Thoracic aorta (tissue), 2 donors: Measurements from ENCODE around the gene MSMP. TPM values are rescaled to one million over a fixed set of nuclear protein-coding genes. Genes with fewer than 3 reads are reported as not detected.
A peak's percentile ranks its signal among the peaks of the same experiment; 100 is the strongest.

Source experiments
- ATAC-seq: fragments of 150-250 bp; one replicate; pipeline ENCODE4 v1.8.0; 2017; ENCODE audit warnings: low read depth; ENCODE audit not compliant: insufficient number of reproducible peaks, low FRiP score
- DNase-seq: peaks from one replicate; pipeline ENCODE4 v3.0.0-alpha.2; 2020; ENCODE audit warnings: low spot score
- H3K27ac ChIP-seq, 2 donors: fragments of 200-600 bp; sonication (generic); 1 replicate in 1 of 2; 2 replicates in 1 of 2; pipeline ENCODE4 v1.5.1; 2016; ENCODE audit warnings: mild to moderate bottlenecking in 2 of 2, moderate library complexity in 2 of 2
- H3K27me3 ChIP-seq: fragments of 200-600 bp; sonication (generic); replicated peaks from 2 replicates; pipeline ENCODE4 v1.6.0; 2016; ENCODE audit warnings: mild to moderate bottlenecking; ENCODE audit not compliant: insufficient read depth
- H3K36me3 ChIP-seq: fragments of 200-600 bp; sonication (generic); one replicate; pipeline ENCODE4 v1.5.1; 2016
- H3K4me1 ChIP-seq, 2 donors: fragments of 200-600 bp; sonication (generic); 1 replicate in 1 of 2; 2 replicates in 1 of 2; pipeline versions ENCODE4 v1.5.1 to v1.6.0; 2016; ENCODE audit warnings: low read depth in 2 of 2, mild to moderate bottlenecking in 1 of 2; ENCODE audit not compliant: control insufficient read depth in 1 of 2
- H3K4me3 ChIP-seq: fragments of 200-600 bp; sonication (generic); 2 replicates; pipeline ENCODE4 v1.5.1; 2016; ENCODE audit warnings: mild to moderate bottlenecking
- H3K9me3 ChIP-seq: fragments of 200-600 bp; sonication (generic); 2 replicates; pipeline ENCODE4 v1.5.1; 2016
- total RNA-seq, 2 donors: library from RNA; depleted of rRNA; stranded (reverse); fragments of >200 nt; gene quantifications; one replicate each; pipeline versions ENCODE4 v1.1.0 to v1.2.3, GENCODE V29; 2016
- TF ChIP-seq, protein P1 (sequence below): fragments of 200-600 bp; sonication (generic); IDR thresholded peaks from one replicate; pipeline ENCODE4 v1.5.1; 2019; ENCODE audit warnings: antibody characterized with exemption

The MSMP gene
- total RNA-seq, 2 donors from 2014 or later: not detected

DNA sequence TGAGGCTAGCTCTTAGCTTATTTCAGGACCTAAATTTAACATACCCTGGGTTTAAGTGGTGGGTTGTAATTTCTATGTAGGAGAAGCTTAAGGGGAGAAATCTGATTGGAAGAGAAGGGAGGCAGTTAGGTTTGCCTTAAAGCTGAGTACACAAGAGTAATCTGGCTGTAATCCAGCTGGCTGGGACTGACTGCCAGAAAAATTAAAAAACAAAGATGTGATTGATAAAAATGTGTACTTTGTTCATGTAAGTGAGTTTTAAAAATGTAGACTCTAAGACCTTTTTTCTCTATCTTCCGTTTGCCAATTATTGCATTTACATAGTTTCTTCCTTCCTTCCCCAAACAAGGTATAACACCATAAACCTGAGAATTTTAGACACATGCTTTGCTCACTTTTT is 17.5 kb upstream of the MSMP start:
- peak overlapping the region; percentile 16 to 52 for H3K27ac ChIP-seq
- no peak for DNase-seq
- no peak for ATAC-seq
- H3K36me3 ChIP-seq: no peaks in the 10 kb centered on the region
- TF ChIP-seq, protein P1, sequence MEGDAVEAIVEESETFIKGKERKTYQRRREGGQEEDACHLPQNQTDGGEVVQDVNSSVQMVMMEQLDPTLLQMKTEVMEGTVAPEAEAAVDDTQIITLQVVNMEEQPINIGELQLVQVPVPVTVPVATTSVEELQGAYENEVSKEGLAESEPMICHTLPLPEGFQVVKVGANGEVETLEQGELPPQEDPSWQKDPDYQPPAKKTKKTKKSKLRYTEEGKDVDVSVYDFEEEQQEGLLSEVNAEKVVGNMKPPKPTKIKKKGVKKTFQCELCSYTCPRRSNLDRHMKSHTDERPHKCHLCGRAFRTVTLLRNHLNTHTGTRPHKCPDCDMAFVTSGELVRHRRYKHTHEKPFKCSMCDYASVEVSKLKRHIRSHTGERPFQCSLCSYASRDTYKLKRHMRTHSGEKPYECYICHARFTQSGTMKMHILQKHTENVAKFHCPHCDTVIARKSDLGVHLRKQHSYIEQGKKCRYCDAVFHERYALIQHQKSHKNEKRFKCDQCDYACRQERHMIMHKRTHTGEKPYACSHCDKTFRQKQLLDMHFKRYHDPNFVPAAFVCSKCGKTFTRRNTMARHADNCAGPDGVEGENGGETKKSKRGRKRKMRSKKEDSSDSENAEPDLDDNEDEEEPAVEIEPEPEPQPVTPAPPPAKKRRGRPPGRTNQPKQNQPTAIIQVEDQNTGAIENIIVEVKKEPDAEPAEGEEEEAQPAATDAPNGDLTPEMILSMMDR: no peak
- H3K4me1 ChIP-seq: peaks cover 11 to 25% of the 10 kb centered on the region in 2 donors
- no peaks in the 10 kb centered on the region for H3K27me3 ChIP-seq
- no peak overlapping the region for H3K4me3 ChIP-seq
- H3K9me3 ChIP-seq: no peaks in the 10 kb centered on the region

DNA sequence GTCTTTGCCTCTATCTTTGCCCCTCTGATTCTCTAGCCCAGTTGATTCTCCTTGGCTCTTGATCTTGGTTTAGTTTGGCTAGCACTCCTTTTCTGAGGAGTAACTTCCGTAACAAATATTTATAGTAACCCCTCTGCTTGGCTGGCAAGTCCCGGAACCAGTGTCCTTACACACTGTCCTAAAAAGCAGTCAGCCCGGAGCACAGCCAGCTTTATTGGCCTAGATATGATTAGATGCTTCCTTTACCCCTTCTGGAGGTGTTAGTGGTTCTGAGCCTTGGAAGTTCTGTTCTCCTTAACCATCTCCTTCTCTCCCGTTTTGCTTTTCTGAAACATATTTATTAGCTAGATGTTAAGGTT is 17.0 kb upstream of the MSMP start:
- no peak for DNase-seq
- peak; percentile 37 for ATAC-seq
- TF ChIP-seq, protein P1: no peak
- Histone ChIP-seq H3K27ac (peak overlapping the region; percentile 16 to 52), H3K4me3 (no peak overlapping the region), H3K9me3 (no peaks in the 10 kb centered on the region), H3K4me1 (peaks cover 11 to 25% of the 10 kb centered on the region in 2 donors), H3K27me3 (no peaks in the 10 kb centered on the region), H3K36me3 (no peaks in the 10 kb centered on the region)

- no peaks in the 10 kb centered on the region for H3K27me3 ChIP-seq
- no peaks in the 10 kb centered on the region for H3K36me3 ChIP-seq
- no peak overlapping the region for H3K27ac ChIP-seq
- no peaks in the 10 kb centered on the region for H3K9me3 ChIP-seq
- DNase-seq (no peak), ATAC-seq (no peak)
- peaks cover 11 to 25% of the 10 kb centered on the region in 2 donors for H3K4me1 ChIP-seq
- no peak overlapping the region for H3K4me3 ChIP-seq
- TF ChIP-seq, protein P1: no peak
These were observed 15.7 kb upstream of the MSMP start for GRCh38 chr9:35769763-35770162.

- Histone ChIP-seq H3K4me3 (no peak overlapping the region), H3K27ac (no peak overlapping the region), H3K36me3 (no peaks in the 10 kb centered on the region), H3K9me3 (no peaks in the 10 kb centered on the region), H3K27me3 (no peaks in the 10 kb centered on the region), H3K4me1 (peaks cover 11 to 25% of the 10 kb centered on the region in 2 donors)
- DNase-seq (no peak), ATAC-seq (no peak)
- TF ChIP-seq, protein P1: no peak
These were observed 13.4 kb upstream of the MSMP start for GRCh38 chr9:35767458-35767857.

GRCh38 chr9:35766997-35767396 is 12.9 kb upstream of the MSMP start:
- TF ChIP-seq, protein P1: no peak
- H3K27ac ChIP-seq: no peak overlapping the region
- H3K9me3 ChIP-seq: no peaks in the 10 kb centered on the region
- no peak overlapping the region for H3K4me3 ChIP-seq
- no peaks in the 10 kb centered on the region for H3K36me3 ChIP-seq
- DNase-seq: no peak
- H3K4me1 ChIP-seq: peaks cover 11 to 23% of the 10 kb centered on the region in 2 donors
- no peak for ATAC-seq
- no peaks in the 10 kb centered on the region for H3K27me3 ChIP-seq
